ENCODE measurements around the gene MPV17L2. TPM values are rescaled to one million over a fixed set of nuclear protein-coding genes. Genes with fewer than 3 reads are reported as not detected.

The MPV17L2 gene
- total RNA-seq = 10 to 100 TPM; 14.5 to 67.6 (median 21.2) TPM

GRCh38 chr19:18192673-18193387 is at the start of gene MPV17L2:
Gene MPV17L2, plus strand, starts transcription at chr19:18193218. Its CDS starts 64 bp downstream, at chr19:18193282.
- peak in 1 of 3 experiments; percentile 47 for TF ChIP-seq CTCF (IDR thresholded peaks at IDR 0.05)
- TF ChIP-seq EP300 (IDR thresholded peaks at IDR 0.05) = no peak
- TF ChIP-seq POLR2AphosphoS5 (IDR thresholded peaks at IDR 0.05) = peak; percentile 93 to 99
- peak; percentile 52 for TF ChIP-seq POLR2A (IDR thresholded peaks at IDR 0.05; ENCODE audit: low read depth)
- intact Hi-C loops (cut with DNase I) = no loop called here
- WGBS = 0% methylated on average over 8 of the region's 74 CpGs

GRCh38 chr19:18143902-18144301 is 49.1 kb upstream of the MPV17L2 start:
- intact Hi-C loops (cut with DNase I) = no loop called here
- Histone ChIP-seq H3K27me3 (no peaks in the 10 kb centered on the region), H3K36me3 (peaks cover 12 to 93% (median 68%) of the 10 kb centered on the region in 4 donors), H3K9me3 (no peaks in the 10 kb centered on the region), H3K27ac (replicated peaks in 1 of 4) (no peak overlapping the region), H3K4me3 (no peak overlapping the region), H3K4me1 (no peaks in the 10 kb centered on the region)
- WGBS = 90% methylated on average over 3 of the region's 3 CpGs
- DNase-seq (ENCODE audit: extremely low spot score) = no peak
- no peak for TF ChIP-seq POLR2A (IDR thresholded peaks at IDR 0.05; ENCODE audit: low read depth)
- no peak for TF ChIP-seq CTCF (IDR thresholded peaks at IDR 0.05)
- no peak for TF ChIP-seq EP300 (IDR thresholded peaks at IDR 0.05)
- no peak for TF ChIP-seq POLR2AphosphoS5 (IDR thresholded peaks at IDR 0.05)

More at GRCh38 chr19:18192673-18193387, at the start of gene MPV17L2:
- Histone ChIP-seq H3K4me3 (peak within 1 kb of the TSS; percentile 66 to 87 (median 78)), H3K36me3 (peaks cover 10 to 25% (median 20%) of the 10 kb centered on the region in 4 donors), H3K27me3 (no peaks in the 10 kb centered on the region), H3K27ac (replicated peaks in 1 of 4) (peak within 1 kb of the TSS; percentile 96 to 99 (median 97)), H3K9me3 (no peaks in the 10 kb centered on the region), H3K4me1 (peaks cover 19 to 37% (median 31%) of the 10 kb centered on the region in 4 donors)
- peak; percentile 100 for DNase-seq (ENCODE audit: extremely low spot score)

GRCh38 chr19:18144361-18144760 is 48.7 kb upstream of the MPV17L2 start:
- Histone ChIP-seq H3K4me3 (no peak overlapping the region), H3K36me3 (peaks cover 12 to 93% (median 67%) of the 10 kb centered on the region in 4 donors), H3K9me3 (no peaks in the 10 kb centered on the region), H3K4me1 (no peaks in the 10 kb centered on the region), H3K27me3 (no peaks in the 10 kb centered on the region), H3K27ac (replicated peaks in 1 of 4) (no peak overlapping the region)
- intact Hi-C loops (cut with DNase I) = no loop called here
- TF ChIP-seq POLR2AphosphoS5 (IDR thresholded peaks at IDR 0.05) (no peak), CTCF (IDR thresholded peaks at IDR 0.05) (no peak), POLR2A (IDR thresholded peaks at IDR 0.05; ENCODE audit: low read depth) (no peak), EP300 (IDR thresholded peaks at IDR 0.05) (no peak)
- 91% methylated on average over 10 of the region's 16 CpGs for WGBS
- no peak for DNase-seq (ENCODE audit: extremely low spot score)

- intact Hi-C loops (cut with DNase I) = no loop called here
- no peaks in the 10 kb centered on the region for H3K4me1 ChIP-seq
- TF ChIP-seq POLR2AphosphoS5 (IDR thresholded peaks at IDR 0.05) (no peak), CTCF (IDR thresholded peaks at IDR 0.05) (no peak)
- no peaks in the 10 kb centered on the region for H3K27me3 ChIP-seq
- whole genome bisulfite sequencing = 95% methylated on average over 28 of the region's 28 CpGs
- DNase-seq (ENCODE audit: extremely low spot score) = no peak
- peaks cover 12 to 91% (median 68%) of the 10 kb centered on the region in 4 donors for H3K36me3 ChIP-seq
- H3K9me3 ChIP-seq = no peaks in the 10 kb centered on the region
- H3K27ac ChIP-seq (replicated peaks in 1 of 4) = no peak overlapping the region
- H3K4me3 ChIP-seq = no peak overlapping the region
Observed at GRCh38 chr19:18144906-18145305, 48.1 kb upstream of the MPV17L2 start.
